GM04503 (cell line): Measurements from ENCODE around the gene ENOPH1.

ENCODE experiments used
- DNase-seq: peaks from one replicate; pipeline ENCODE4 v3.0.0-alpha.2; 2012; ENCODE audit warnings: low read depth

ENOPH1 gene

DNA sequence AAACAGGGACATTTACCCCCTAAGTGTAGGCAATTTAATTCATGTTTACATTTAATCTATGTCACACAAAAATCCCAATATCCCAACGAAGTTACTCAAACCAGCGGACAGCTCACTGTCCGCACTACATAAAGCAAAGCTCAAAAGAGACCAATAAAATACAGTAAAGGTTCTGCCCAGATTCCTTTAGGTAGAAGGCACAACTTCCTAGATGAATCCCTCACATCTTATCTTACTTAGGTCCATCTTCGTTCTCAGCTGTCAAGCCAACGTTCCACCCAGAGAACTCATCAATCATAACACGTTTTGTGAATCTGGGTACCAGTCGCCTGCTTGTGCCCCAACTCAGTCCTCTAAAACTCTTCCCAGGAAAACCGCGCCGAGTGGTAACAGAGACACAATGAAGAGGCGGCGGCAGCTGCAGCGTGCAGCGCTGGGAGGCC is 1.8 kb upstream of the ENOPH1 start:
- DNase-seq: no peak

DNA sequence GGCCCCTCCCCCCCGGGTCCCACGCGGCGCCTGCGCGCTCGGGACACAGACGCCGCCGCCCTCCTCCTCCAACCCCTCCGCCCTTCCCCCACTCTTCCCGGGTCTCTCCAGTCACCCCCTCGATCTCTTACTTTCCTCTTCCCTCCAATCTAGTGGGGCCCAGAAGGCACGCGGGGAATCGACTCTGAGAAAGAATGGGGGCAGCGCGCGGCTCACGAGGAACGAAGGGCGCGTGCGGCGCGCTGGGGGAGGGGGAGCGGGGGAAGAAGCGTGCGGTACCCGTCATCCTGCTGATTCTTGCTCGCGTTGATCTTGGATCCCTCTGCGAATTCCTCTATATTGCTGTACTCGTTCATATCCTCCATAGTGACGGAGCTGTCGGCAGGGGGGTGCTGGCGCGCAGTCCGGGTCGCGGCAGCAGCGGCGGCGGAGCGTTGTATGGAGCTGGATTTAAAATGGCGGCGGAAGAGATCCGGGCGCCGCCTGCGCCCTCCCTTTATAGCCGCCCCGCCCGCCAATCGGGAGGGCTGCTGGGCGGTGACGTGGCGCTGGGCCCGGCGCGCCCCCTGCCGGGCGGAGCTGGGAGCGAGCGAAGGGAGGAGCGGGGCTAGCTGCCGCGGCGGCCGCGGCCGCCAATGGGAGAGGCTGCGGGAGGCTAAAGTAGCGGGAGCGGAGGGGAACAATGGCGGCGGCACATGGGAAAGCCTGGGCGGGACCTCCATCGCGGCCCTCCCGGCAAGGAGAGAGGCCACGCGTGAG is 1.2 kb upstream of the ENOPH1 start:
- peak; percentile 29 for DNase-seq

DNA sequence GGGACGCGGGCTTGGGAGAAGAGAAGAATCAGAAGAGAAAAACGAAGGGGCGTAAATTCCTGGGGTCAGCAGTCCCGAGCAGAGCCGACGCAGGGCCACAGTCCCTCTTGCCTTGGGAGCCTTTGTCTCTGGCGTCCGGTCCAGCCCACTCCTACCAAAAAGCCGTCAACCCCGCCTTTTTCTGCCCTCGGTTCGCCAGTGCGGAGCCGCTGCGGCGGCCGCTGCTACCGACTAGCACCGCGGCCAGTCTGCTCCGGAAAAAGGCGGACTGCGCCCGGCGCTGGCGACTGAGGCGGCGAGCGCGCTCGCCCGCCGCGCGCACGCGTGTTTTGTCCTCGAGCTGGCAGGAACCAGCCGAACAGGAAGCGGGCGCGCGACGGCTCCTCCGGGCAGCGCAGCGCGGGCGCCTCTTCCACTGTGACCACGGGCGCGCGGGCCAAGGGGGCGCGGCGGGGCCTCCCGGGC is 630 bp upstream of the ENOPH1 start:
- no peak for DNase-seq

DNA sequence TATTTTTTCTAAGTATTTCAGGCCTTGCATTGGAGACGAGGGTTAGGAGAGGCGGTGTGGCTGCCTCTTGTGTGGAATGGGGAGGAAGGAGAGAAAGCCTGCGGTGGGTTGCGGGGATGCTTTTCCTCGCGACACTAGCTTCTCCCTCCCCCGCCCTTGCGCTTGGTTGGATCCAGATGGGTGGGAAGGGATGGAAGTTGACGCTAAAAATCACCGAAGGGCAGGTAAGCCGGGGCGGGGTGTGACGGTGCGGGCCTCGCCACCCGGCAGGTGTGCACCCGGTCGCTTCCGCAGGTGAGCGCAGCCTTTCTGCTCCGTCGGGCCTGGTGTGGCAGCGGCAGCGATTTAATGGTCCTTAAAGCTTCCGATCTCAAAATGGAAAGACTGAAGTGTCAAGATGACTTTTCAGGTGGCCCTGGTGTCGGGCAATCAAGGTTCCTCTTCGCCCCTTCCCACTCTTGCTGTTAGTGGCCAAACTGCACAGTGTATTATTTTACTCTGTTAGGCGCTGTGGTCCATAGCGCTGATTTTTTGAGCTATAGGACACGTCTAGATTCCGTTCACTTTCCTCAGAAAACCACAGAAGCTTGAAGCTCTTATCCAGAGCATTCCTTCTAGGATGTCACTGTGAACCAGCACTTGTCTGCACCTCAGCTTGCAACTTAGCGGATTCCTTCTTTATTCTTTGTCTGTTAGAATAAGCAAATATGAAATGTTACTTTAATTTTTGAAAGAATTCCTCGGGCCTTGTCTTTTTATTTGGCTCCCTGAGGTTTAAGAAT is 765 bp downstream of the ENOPH1 start:
- no peak for DNase-seq

DNA sequence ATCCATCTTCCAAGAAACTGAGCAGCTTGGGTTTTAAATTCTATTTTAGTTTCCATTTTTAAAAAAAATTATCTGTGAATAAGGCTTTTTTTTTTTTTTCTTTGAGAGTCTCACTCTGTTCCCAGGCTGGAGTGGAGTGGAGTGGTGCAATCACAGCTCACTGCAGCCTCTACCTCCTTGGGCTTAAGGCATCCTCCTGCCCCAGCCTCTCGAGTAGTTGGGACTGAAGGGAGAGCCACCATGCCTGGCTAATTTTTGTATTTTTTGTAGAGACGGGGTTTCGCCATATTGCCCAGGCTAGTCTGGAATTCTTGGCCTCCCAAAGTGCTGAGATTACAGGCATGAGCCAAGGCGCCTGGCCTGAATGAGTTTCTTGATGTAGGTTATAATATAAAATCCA is 1.4 kb downstream of the ENOPH1 start:
- DNase-seq: no peak

DNA sequence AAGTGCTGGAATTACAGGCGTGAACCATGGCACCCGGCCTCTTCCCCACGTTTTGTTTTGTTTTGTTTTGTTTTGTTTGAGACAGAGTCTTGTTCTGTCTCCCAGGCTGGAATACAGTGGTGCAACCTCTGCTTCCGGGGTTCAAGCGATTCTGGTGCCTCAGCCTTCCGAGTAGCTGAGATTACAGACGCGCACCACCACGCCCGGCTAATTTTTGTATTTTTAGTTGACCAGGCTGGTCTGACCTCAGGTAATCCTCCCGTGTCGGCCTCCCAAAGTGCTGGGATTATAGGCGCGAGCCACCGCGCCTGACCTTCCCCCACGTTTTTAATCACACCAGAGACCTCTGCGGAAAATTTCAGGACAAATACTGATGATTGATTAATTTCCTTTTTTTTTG is 2.2 kb downstream of the ENOPH1 start:
- DNase-seq: no peak

DNA sequence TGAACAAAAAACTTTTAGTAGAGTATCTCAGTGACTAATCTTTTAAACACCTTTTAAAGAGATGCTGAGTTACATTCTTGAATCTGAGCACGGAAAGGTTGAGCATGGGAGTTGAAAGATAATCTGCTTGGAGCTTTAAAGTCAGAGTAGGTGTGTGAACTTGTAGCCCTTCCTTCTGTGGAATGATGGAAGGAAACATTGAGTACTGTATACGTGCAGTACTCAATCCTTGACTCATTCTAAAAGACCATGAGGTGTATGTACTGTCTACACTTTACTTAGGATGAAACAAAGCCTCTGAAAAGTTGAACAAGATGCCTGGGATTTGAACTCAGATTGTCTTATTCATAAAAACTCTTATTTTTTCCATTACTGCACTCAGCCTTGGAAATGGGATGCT is 3.4 kb downstream of the ENOPH1 start:
- DNase-seq: no peak

DNA sequence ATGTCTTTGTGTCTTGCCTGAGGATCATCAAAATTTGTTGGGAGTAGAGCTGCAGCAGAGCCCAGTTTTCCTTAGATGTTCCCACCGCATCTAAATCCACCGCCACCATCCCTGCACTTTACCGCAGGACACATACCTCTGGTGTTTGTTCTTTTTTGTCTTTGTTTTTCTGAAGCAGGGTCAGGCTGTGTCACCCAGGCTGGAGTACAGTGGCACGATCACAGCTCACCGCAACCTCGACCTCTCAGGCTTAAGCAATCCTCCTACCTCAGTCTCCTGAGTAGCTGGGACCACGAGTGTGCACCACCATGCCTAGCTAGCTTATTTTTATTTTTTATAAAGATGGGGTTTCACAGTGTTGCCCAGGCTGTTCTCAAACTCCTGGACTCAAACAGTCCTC is 4.6 kb downstream of the ENOPH1 start:
- no peak for DNase-seq

DNA sequence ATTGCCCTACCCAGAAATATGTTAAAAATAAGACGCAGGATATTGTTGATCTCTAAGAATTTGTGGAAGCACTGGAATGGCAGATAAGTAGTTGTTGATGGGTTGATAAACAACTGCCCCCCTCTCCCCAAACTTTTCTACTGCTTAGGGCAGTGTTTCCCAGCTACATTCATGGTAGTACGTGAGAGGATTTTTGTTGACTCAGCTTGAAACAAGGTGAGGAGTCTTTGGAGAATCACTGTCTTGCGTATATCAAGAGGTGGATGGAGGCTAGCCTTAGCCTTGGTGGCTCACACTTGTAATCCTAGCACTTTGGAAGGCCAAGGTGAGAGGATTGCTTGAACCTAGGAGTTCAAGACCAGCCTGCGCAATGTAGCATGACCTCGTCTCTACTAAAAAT is 5.7 kb downstream of the ENOPH1 start:
- DNase-seq: no peak

DNA sequence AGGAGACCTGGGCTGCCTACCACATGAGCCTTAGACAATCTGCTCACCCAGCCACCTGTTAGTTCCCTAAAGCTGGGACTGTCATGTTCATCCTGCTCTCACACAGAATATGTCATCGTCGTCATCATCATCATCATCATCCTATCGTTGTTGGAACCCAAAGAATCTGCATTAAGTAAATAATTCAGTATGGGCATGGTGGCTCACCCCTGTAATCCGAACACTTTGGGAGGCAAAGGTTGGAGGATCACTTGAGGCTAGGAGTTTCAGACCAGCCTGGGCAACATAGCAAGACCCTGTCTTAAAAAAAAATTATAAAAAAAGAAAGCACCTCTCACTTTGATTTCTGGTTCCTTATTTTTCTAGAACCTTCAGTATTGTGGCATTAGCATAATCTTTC is 6.4 kb downstream of the ENOPH1 start:
- DNase-seq: no peak

DNA sequence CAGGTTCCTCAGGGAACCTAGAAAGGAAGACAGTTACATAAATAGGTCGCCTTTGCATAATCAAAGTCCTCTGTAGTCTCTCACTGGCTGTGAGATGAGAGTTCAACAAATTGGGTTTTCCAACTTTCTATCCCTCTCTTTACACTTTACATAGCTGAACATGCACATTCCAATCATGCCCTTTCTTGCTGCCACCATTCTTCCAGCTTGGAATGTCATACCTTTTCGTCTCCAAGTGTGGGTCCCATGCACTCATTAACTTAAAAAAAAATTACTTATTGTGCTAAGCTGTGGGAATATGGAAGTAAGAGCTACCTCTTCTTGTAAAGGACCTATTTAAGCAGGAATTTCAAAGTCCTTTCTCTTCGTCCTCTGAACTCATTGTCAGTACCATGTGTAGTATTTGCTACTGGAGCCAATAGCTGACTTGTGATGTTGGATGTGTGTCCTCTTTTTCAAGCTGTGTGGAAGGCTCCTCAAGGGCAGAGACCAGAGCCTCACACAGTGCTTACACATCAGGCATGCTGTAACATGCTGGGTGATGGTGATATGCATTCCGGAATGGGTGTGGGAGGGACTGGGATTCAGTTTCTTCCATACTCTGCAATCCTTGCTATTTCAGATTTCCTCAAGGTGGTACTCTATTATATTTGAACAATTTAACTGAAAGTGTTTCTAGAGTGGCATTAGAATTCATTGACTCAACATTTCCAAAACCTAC is 7.1 kb downstream of the ENOPH1 start:
- DNase-seq: no peak

DNA sequence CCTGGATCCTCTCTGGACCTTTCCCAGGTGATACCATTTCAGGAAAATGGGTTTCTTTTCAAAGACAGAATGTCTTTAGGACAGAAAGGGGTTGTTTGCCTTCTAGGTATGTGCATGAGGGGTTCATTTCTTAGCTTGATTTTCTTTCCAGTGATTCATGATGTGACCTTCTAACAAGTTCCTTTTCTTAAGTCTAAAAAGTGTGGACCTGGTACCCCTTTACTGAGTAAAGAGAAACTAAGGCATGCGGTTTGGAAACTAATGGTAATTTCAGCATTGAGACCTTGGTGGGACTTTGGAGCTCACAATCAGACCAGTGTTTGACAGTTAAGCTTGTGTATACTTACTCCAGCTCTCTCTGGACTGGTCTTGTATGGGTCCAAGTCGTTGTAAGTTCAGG is 8.7 kb downstream of the ENOPH1 start:
- no peak for DNase-seq

DNA sequence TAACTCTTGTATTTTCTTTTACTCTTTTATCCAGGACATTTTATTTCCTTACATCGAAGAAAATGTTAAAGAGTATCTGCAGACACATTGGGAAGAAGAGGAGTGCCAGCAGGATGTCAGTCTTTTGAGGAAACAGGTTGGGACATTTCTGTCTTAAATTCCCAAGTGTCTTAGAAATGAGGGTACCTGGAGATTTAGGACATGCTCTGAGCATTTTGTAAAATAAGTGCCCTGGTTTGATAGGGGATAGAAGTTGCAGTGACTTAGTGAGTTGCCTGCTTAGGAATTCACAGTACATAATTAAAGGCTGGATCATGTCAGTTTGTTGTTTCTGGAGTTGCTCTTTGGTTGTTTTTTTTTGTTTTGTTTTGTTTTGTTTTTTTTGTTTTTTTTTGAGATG is 17.5 kb downstream of the ENOPH1 start:
- DNase-seq: no peak

DNA sequence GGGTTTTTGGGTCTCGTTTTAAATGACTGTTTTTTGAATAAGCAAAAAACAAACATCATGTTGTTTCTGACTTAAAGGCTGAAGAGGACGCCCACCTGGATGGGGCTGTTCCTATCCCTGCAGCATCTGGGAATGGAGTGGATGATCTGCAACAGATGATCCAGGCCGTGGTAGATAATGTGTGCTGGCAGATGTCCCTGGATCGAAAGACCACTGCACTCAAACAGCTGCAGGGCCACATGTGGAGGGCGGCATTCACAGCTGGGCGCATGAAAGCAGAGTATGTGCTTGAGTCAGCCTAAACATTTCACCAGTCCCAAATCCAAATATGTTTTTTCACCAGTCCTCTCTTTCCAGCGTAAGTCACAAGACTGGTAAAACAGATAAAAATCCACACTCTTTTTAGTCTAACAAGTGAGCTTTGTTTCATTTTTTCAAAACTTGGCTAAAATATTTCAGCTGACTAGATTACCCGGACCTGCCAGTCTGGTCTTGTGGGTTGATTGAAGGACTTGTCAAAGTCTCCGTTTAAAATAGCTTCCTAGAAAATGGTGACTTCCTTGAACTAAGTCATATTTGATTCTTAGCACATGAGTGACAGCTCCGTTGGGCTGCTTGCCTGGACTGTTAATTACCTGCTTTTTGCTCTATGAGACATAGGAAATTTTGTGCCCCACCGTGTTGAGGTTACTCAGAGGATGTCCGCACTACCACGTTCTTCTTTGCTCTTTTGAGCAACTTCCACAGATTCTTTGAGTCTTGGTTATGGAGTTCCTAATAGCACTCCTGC is 20.8 kb downstream of the ENOPH1 start:
- DNase-seq: no peak

DNA sequence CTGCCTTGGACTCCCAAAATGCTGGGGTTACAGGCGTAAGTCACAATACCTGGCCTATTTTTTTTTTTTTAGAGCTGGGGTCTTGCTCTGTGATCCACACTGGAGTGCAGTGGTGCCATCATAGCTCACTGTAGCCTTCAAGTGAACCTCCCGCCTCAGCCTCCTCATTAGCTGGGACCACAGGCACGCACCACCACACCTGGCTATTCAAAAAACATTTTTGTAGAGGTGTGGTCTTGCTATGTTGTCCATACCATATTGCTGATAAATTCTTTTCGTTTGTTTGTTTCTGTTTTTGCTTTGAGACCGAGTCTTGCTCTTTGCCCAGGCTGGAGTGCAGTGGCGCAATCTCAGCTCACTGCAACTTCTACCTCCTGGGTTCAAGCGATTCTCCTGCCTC is 21.6 kb downstream of the ENOPH1 start:
- no peak for DNase-seq

DNA sequence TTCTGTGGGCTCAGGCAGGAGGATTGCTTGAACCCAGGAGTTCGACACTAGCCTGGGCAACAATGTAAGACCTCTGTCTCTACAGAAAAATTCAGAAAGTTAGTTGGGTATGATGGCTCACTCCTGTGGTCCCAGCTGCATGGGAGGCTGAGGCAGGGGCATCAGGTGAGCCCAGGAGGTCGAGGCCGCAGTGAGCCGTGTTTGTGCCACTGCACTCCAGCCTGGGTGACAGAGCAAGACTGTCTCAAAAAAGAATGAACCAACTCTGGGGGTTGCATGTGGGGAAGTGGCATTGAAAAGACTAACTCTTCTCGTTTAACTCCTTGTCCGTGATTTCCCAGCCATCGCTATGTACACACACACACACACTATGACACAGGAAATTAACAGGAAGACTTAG is 26.9 kb downstream of the ENOPH1 start:
- no peak for DNase-seq

DNA sequence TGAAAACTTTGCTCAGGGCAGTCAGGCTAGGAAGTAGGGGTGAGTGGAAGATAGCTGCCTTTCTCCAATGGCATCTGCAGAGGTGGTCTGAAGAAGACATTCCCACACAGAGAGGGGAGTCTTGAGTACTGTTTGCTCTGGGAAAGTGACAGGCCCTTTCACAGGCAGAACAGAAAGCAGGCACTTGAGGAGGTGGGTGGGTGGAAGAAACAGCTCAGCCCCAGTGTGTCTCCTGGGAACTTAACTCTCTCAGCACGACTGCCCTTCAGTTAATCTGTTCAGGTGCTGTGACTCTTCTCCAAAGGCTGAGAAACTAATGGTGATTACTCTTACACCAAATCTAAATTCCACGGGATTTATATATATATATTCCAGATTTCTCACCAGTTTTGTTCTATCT is 28.3 kb downstream of the ENOPH1 start:
- DNase-seq: no peak

DNA sequence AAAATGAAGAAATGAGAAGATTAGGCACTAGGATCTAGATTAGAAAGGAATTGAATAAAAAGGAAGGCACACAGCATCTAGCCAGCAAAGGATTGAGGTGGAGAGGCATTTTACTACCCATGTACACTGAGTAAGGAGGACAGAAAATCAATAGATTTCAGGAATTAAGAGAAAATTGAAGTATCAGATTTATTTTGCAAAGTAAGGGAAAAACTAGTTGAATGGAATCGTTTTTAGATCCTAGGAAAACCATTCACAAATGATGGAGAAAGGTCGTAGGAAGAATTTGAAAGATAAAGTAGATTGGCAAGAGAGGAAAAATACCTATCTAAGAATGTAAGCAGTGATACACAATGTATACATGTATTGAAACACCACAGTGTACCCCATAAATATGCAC is 31.3 kb downstream of the ENOPH1 start:
- DNase-seq: no peak

DNA sequence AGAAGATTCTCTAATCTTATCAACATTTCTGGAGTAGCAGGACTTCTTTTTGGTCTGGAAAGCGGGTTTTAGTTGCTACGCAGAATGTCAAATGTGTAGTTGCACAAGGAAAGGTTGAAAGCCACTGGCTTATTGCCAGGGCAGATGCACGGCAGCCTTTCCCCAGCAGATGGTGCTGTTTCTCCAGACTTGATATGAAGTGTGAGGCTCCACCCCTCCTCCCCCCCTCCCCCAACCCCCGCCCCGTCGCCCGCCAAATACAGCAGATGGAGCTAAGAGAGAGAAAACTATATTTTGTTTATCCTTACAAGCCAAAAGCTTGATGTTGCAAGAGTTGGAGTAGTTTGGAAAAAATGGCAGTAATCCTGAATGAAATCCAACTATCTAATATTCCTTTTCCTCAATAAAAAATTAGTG is 32.0 kb downstream of the ENOPH1 start:
- peak; percentile 40 for DNase-seq

DNA sequence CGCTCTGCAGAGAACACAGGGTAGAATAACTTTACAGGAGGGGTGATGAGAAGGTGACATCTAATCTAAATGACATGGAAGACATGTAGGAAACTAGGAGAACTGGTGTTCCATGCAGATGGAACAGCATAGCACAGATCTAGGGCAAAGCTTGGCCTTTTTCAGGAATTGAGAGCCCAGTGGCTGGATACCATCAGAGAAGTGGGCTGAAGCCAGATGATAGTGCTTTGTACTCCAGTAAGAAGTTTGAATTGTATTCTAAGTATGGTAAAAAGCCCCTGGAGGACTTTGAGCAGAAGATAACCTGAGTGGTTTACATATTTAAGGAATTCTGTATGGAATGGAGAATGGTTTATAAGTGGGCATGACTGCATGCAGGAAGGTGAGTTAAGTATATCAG is 32.8 kb downstream of the ENOPH1 start:
- DNase-seq: no peak

DNA sequence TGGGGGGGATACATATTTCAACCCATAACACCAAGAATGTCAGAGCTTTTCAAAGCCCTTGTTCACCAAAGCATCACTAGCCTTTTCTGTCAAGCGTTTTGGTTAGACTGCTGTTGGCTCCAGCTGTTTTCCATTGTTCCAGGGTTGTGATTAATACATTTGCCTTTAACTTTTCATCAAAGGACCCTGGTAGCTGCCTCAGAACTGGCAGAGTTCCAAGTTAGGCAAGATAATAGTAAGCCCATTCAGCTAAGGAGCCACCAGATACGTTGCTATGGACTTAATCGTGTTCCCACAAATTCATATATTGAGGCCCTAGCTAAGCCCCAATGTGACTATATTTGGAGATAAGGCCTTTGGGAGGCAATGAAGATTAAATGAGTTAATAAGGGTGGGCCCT is 37.1 kb downstream of the ENOPH1 start:
- DNase-seq: no peak

DNA sequence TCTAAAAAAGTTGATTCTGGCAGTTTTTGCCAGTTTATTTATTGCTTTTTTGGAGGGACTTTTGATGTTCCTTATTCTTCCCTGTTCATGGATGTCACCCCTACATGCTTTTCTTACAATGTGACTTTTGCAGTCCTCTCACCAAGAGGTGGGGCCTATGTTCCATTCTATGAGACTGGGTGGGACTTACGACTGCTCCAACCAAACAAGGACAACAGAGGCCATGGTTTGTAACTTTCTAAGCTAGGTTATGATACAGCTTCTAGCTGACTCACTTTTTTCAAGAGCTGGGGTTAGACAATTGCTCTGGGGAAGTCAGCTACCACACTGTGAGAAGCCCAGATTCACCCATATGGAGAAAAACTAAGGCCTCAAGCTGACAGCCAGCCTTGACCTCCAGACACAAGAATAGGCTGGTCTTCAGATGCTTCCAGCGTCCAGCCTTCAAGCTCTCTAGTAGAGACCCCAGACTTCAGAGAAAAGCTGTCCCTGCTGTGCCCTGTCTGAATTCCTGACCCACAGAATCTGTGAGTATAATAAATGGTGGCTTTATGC is 39.5 kb downstream of the ENOPH1 start:
- DNase-seq: peak; percentile 27
